ENCODE measurements around the gene MFAP3L. TPM values are rescaled to one million over a fixed set of nuclear protein-coding genes. Genes with fewer than 3 reads are reported as not detected.
A peak's percentile ranks its signal among the peaks of the same experiment; 100 is the strongest.
"Not testable (repeated sequence)": the region's sequence is repeated elsewhere in the genome, so short reads cannot be mapped to it uniquely, and the experiment has no call there.

The MFAP3L gene
- total RNA-seq, 4 donors from 2014 or later, result 1.7 to 2.2 (median 1.7) TPM

DNA sequence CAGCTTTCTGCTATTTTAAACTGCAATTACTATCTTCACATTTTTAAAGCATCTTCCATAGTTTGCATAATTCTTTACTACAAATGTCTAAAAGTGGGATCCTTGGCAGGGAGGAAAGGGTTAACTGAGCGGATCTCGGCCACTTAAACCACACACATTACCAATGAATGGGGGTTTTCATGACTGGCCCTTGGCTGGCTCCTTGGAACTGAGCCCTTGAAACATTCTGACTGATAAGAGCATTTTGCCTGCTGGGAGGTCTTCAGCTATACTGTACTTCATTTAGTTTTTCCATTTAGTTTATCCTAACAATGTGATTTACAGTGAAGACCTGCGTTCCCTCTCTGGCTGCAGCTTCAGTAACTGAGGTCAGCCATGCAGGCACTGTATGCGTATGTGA lies 31.7 kb upstream of the MFAP3L start:
- H3K27ac ChIP-seq, result no peak overlapping the region
- DNase-seq, result no peak

GRCh38 chr4:170052919-170053318 lies 26.7 kb upstream of the MFAP3L start:
- Histone ChIP-seq H3K27ac (no peak overlapping the region), H3K27me3 (no peaks in the 10 kb centered on the region), H3K36me3 (no peaks in the 10 kb centered on the region), H3K4me1 (no peaks in the 10 kb centered on the region), H3K9me3 (no peaks in the 10 kb centered on the region), H3K4me3 (no peak overlapping the region)
- DNase-seq, result no peak
- TF ChIP-seq POLR2A (IDR thresholded peaks at IDR 0.05), result no peak
- TF ChIP-seq, protein P1, sequence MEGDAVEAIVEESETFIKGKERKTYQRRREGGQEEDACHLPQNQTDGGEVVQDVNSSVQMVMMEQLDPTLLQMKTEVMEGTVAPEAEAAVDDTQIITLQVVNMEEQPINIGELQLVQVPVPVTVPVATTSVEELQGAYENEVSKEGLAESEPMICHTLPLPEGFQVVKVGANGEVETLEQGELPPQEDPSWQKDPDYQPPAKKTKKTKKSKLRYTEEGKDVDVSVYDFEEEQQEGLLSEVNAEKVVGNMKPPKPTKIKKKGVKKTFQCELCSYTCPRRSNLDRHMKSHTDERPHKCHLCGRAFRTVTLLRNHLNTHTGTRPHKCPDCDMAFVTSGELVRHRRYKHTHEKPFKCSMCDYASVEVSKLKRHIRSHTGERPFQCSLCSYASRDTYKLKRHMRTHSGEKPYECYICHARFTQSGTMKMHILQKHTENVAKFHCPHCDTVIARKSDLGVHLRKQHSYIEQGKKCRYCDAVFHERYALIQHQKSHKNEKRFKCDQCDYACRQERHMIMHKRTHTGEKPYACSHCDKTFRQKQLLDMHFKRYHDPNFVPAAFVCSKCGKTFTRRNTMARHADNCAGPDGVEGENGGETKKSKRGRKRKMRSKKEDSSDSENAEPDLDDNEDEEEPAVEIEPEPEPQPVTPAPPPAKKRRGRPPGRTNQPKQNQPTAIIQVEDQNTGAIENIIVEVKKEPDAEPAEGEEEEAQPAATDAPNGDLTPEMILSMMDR (IDR thresholded peaks at IDR 0.05), result no peak

More for the DNA sequence above, 31.7 kb upstream of the MFAP3L start:
- H3K36me3 ChIP-seq, result no peaks in the 10 kb centered on the region
- TF ChIP-seq, protein P1 (IDR thresholded peaks at IDR 0.05), result no peak
- no peak for TF ChIP-seq POLR2A (IDR thresholded peaks at IDR 0.05)
- no peaks in the 10 kb centered on the region for H3K4me1 ChIP-seq
- H3K4me3 ChIP-seq, result no peak overlapping the region
- no peaks in the 10 kb centered on the region for H3K27me3 ChIP-seq
- H3K9me3 ChIP-seq, result no peaks in the 10 kb centered on the region

- Histone ChIP-seq H3K27ac (no peak overlapping the region), H3K36me3 (no peaks in the 10 kb centered on the region), H3K4me3 (no peak overlapping the region), H3K9me3 (no peaks in the 10 kb centered on the region), H3K4me1 (no peaks in the 10 kb centered on the region), H3K27me3 (no peaks in the 10 kb centered on the region)
- TF ChIP-seq POLR2A (IDR thresholded peaks at IDR 0.05), result no peak
- TF ChIP-seq, protein P1 (IDR thresholded peaks at IDR 0.05), result no peak
- no peak for DNase-seq
These were observed 25.2 kb upstream of the MFAP3L start for GRCh38 chr4:170051402-170051801.

DNA sequence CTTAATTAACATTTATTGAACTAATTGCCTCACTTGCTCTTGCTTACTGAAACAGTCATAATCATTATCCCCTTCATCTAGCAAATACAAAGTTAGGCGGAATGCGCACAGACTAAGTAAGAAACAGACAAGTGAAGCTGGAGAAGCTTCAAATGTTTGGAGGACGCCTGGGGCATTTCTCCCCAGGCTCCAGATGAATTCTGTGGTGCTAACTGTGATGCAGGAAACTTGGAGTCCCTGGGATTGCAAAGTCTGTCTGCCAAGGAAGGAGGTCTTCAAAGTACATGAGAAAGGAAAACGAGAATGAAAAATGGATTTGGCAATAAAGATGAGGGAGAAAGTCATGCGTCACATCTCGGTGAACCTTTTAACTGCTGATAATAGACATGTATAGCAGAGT lies 23.6 kb upstream of the MFAP3L start:
- H3K4me3 ChIP-seq, result no peak overlapping the region
- H3K27me3 ChIP-seq, result no peaks in the 10 kb centered on the region
- H3K4me1 ChIP-seq, result no peaks in the 10 kb centered on the region
- no peak overlapping the region for H3K27ac ChIP-seq
- no peaks in the 10 kb centered on the region for H3K36me3 ChIP-seq
- no peak for TF ChIP-seq POLR2A (IDR thresholded peaks at IDR 0.05)
- TF ChIP-seq, protein P1 (IDR thresholded peaks at IDR 0.05), result no peak
- H3K9me3 ChIP-seq, result no peaks in the 10 kb centered on the region
- DNase-seq, result no peak

DNA sequence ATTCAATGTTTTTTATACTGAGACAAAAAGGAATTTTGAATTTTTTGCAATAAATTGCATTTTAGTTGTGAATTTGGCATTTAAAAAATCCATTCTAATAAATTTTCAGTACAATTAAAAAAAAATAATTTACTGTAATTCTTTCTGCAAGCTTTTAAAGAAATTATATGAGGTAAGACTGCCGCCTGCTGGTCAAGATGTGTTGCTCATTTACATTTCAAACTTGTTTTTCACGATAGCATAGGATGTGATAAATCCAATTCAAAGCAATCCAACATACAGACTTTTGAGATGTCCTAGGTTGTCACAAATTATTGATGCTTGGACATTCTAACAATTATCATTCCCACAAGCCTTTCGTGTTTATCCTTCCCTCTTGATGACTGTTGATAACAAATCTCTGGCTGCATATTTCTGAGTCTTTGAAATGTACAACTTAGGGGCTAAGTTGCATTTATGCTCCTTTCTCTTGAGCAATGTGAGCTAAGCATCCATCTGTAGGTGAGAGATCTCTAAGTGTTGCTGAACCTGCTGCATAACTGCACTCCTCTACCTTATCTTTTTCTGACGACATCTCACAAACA lies 21.7 kb upstream of the MFAP3L start:
- Histone ChIP-seq H3K36me3 (no peaks in the 10 kb centered on the region), H3K4me3 (no peak overlapping the region), H3K4me1 (no peaks in the 10 kb centered on the region), H3K27me3 (no peaks in the 10 kb centered on the region), H3K9me3 (no peaks in the 10 kb centered on the region), H3K27ac (no peak overlapping the region)
- TF ChIP-seq, protein P1 (IDR thresholded peaks at IDR 0.05), result peak; percentile 51 to 89 (median 80)
- TF ChIP-seq POLR2A (IDR thresholded peaks at IDR 0.05), result no peak
- DNase-seq, result peak in 2 of 3 donors; percentile 35 to 79

DNA sequence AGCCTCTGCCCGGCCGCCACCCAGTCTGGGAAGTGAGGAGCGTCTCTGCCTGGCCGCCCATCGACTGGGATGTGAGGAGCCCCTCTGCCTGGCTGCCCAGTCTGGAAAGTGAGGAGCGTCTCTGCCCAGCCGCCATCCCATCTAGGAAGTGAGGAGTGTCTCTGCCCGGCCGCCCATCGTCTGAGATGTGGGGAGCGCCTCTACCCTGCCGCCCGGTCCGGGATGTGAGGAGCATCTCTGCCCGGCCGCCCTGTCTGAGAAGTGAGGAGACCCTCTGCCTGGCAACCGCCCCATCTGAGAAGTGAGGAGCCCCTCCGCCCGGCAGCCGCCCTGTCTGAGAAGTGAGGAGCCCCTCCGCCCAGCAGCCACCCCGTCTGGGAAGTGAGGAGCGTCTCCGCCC lies 20.0 kb upstream of the MFAP3L start:
- not testable (repeated sequence) for H3K4me1 ChIP-seq, H3K36me3 ChIP-seq, H3K27me3 ChIP-seq, H3K4me3 ChIP-seq, H3K27ac ChIP-seq, H3K9me3 ChIP-seq, DNase-seq

Measured in Peyer's patch (tissue), 4 donors.